ENCODE results near the gene LGALS1. TPM values are rescaled to one million over a fixed set of nuclear protein-coding genes. Genes with fewer than 3 reads are reported as not detected.

The LGALS1 gene
- total and polyA plus RNA-seq, 4 donors, result 35.6 to 138 (median 91.6) TPM

DNA sequence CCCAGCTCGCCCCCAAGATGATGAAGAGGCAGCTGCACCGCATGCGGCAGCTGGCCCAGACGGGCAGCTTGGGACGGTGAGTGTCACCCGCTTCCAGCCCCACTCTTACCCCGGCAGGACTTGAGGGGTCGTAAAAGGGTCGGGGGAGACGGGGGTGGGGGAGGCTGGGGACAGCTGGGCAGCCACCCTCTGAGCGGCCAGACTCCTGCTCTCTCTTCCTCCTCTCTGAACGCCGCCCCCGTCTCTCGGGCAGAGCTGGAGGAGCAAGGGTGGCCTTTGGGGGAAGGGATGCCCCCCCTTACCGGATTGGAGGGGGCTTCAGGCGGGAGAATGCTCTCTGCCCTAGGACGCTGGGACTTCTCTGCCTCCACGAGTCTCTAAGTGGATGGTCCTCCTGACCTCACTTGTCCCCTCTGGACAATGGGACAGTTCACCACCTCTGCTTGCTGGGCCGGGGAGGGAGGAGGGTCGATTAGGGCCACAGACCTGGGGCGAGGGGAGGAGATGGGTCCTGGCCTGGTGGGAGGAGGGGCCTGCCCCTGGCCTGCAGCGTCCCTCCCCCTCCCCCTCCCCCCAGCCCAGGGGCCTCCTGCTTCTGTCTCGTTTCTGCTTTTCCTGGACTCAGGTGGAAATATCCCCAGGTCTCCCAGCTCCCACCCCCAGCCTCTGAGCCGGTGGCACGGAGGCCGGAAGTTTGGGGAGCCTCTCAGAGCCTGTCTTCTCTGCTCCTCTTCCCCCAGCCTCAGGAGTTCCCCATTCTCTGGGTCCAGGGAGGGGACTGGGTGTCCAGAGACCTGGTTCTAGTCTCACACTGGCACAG lies 35.5 kb upstream of the LGALS1 start:
- TF ChIP-seq TAF1 (conservative IDR thresholded peaks at IDR 0.05) (no peak), EGR1 (IDR thresholded peaks at IDR 0.05; ENCODE audit: low read depth in 2 of 2) (no peak), RAD21 (IDR thresholded peaks at IDR 0.05) (no peak), HNF4G (IDR thresholded peaks at IDR 0.05) (no peak), FOXA1 (IDR thresholded peaks at IDR 0.05) (no peak), NR2F2 (IDR thresholded peaks at IDR 0.05) (no peak), GABPA (IDR thresholded peaks at IDR 0.05 in 1 of 2, conservative IDR thresholded peaks at IDR 0.05 in 1 of 2) (no peak), SP1 (IDR thresholded peaks at IDR 0.05) (no peak), HNF4A (conservative IDR thresholded peaks at IDR 0.05) (no peak), YY1 (IDR thresholded peaks at IDR 0.05) (no peak)
- TF ChIP-seq, protein P1, sequence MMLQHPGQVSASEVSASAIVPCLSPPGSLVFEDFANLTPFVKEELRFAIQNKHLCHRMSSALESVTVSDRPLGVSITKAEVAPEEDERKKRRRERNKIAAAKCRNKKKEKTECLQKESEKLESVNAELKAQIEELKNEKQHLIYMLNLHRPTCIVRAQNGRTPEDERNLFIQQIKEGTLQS (IDR thresholded peaks at IDR 0.05), result no peak
- TF ChIP-seq, protein P2, sequence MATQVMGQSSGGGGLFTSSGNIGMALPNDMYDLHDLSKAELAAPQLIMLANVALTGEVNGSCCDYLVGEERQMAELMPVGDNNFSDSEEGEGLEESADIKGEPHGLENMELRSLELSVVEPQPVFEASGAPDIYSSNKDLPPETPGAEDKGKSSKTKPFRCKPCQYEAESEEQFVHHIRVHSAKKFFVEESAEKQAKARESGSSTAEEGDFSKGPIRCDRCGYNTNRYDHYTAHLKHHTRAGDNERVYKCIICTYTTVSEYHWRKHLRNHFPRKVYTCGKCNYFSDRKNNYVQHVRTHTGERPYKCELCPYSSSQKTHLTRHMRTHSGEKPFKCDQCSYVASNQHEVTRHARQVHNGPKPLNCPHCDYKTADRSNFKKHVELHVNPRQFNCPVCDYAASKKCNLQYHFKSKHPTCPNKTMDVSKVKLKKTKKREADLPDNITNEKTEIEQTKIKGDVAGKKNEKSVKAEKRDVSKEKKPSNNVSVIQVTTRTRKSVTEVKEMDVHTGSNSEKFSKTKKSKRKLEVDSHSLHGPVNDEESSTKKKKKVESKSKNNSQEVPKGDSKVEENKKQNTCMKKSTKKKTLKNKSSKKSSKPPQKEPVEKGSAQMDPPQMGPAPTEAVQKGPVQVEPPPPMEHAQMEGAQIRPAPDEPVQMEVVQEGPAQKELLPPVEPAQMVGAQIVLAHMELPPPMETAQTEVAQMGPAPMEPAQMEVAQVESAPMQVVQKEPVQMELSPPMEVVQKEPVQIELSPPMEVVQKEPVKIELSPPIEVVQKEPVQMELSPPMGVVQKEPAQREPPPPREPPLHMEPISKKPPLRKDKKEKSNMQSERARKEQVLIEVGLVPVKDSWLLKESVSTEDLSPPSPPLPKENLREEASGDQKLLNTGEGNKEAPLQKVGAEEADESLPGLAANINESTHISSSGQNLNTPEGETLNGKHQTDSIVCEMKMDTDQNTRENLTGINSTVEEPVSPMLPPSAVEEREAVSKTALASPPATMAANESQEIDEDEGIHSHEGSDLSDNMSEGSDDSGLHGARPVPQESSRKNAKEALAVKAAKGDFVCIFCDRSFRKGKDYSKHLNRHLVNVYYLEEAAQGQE (IDR thresholded peaks at IDR 0.05), result no peak
- TF ChIP-seq, protein P3, sequence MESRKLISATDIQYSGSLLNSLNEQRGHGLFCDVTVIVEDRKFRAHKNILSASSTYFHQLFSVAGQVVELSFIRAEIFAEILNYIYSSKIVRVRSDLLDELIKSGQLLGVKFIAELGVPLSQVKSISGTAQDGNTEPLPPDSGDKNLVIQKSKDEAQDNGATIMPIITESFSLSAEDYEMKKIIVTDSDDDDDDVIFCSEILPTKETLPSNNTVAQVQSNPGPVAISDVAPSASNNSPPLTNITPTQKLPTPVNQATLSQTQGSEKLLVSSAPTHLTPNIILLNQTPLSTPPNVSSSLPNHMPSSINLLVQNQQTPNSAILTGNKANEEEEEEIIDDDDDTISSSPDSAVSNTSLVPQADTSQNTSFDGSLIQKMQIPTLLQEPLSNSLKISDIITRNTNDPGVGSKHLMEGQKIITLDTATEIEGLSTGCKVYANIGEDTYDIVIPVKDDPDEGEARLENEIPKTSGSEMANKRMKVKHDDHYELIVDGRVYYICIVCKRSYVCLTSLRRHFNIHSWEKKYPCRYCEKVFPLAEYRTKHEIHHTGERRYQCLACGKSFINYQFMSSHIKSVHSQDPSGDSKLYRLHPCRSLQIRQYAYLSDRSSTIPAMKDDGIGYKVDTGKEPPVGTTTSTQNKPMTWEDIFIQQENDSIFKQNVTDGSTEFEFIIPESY (IDR thresholded peaks at IDR 0.05), result no peak
- TF ChIP-seq, protein P4, sequence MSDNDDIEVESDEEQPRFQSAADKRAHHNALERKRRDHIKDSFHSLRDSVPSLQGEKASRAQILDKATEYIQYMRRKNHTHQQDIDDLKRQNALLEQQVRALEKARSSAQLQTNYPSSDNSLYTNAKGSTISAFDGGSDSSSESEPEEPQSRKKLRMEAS (IDR thresholded peaks at IDR 0.05), result no peak
- Histone ChIP-seq H3K9ac (ENCODE audit: low read depth in 1 of 2, low read length in 2 of 2) (peak overlapping the region; percentile 7 to 23), H3K36me3 (ENCODE audit: control insufficient read depth in 4 of 4, insufficient read depth in 3 of 4, low read depth in 1 of 4, low read length in 3 of 4) (no peaks in the 10 kb centered on the region), H3K9me3 (ENCODE audit: control insufficient read depth in 4 of 4, low read length in 3 of 4) (no peaks in the 10 kb centered on the region), H3K27ac (ENCODE audit: low read depth in 1 of 2, low read length in 2 of 2) (peak overlapping the region; percentile 49 to 53), H3K4me1 (ENCODE audit: control insufficient read depth in 4 of 4, insufficient read depth in 4 of 4, low read length in 3 of 4) (peaks cover 3 to 26% (median 6%) of the 10 kb centered on the region in 4 donors), H3K4me3 (ENCODE audit: low read depth in 1 of 3, low read length in 3 of 3) (peak overlapping the region in 2 of 3 donors; percentile 50 to 55), H3K27me3 (ENCODE audit: control insufficient read depth in 4 of 4, insufficient read depth in 4 of 4, low read length in 3 of 4) (no peaks in the 10 kb centered on the region)
- 18% methylated on average over 27 of the region's 27 CpGs for WGBS
- no peak for DNase-seq (ENCODE audit: low spot score)
